GM19463 (cell line): ENCODE data around the gene SLC35A5.

ENCODE experiments used
- ATAC-seq: cut with Tn5 transposase; IDR thresholded peaks from one replicate; pipeline ENCODE4 v1.9.1; 2021; ENCODE audit warnings: mild to moderate bottlenecking, moderate library complexity; ENCODE audit not compliant: unreplicated experiment

Gene SLC35A5

GRCh38 chr3:112569265-112569664 lies 7.4 kb downstream of the SLC35A5 start:
- ATAC-seq, result no peak

- ATAC-seq, result no peak
Observed at GRCh38 chr3:112572701-112573100, 10.9 kb downstream of the SLC35A5 start.

- ATAC-seq, result no peak
Observed at GRCh38 chr3:112579232-112579631, 17.4 kb downstream of the SLC35A5 start.

- ATAC-seq, result no peak
Observed at GRCh38 chr3:112579697-112580096, 17.9 kb downstream of the SLC35A5 start.

- no peak for ATAC-seq
Observed at GRCh38 chr3:112582244-112582874, 20.5 kb downstream of the SLC35A5 start.

- ATAC-seq, result no peak
Observed at GRCh38 chr3:112583105-112583504, 21.3 kb downstream of the SLC35A5 start.

GRCh38 chr3:112585782-112586181 lies 23.9 kb downstream of the SLC35A5 start:
- ATAC-seq, result no peak

- ATAC-seq, result no peak
Observed at GRCh38 chr3:112587336-112587735, 25.5 kb downstream of the SLC35A5 start.

GRCh38 chr3:112593258-112593657 lies 31.4 kb downstream of the SLC35A5 start:
- no peak for ATAC-seq

- ATAC-seq, result no peak
Observed at GRCh38 chr3:112594856-112595255, 33.0 kb downstream of the SLC35A5 start.

- ATAC-seq, result no peak
Observed at GRCh38 chr3:112597945-112598344, 36.1 kb downstream of the SLC35A5 start.

GRCh38 chr3:112598731-112599130 lies 36.9 kb downstream of the SLC35A5 start:
- ATAC-seq, result no peak

GRCh38 chr3:112602217-112602838 lies 40.5 kb downstream of the SLC35A5 start:
- peak; percentile 87 for ATAC-seq

GRCh38 chr3:112604536-112604935 lies 42.7 kb downstream of the SLC35A5 start:
- no peak for ATAC-seq

- no peak for ATAC-seq
Observed at GRCh38 chr3:112605285-112605684, 43.4 kb downstream of the SLC35A5 start.

GRCh38 chr3:112606098-112606497 lies 44.3 kb downstream of the SLC35A5 start:
- no peak for ATAC-seq

GRCh38 chr3:112607863-112608262 lies 46.0 kb downstream of the SLC35A5 start:
- no peak for ATAC-seq

GRCh38 chr3:112610121-112610520 lies 48.3 kb downstream of the SLC35A5 start:
- no peak for ATAC-seq

GRCh38 chr3:112611752-112612515 lies 50.1 kb downstream of the SLC35A5 start:
- no peak for ATAC-seq

- no peak for ATAC-seq
Observed at GRCh38 chr3:112615989-112616731, 54.3 kb downstream of the SLC35A5 start.

- no peak for ATAC-seq
Observed at GRCh38 chr3:112617285-112617684, 55.4 kb downstream of the SLC35A5 start.
